ENCODE data around the gene DOCK2.
A peak's percentile ranks its signal among the peaks of the same experiment; 100 is the strongest.

DOCK2 gene

GRCh38 chr5:169636477-169637084, 494 bp upstream of the DOCK2 start:
- Histone ChIP-seq H3K27me3 (ENCODE audit: control insufficient read depth in 2 of 2, insufficient read depth in 2 of 2, low read length in 2 of 2) (peaks cover 0 to 2% of the 10 kb centered on the region in 2 donors), H3K4me3 (ENCODE audit: low read length in 2 of 2) (peak overlapping the region; percentile 57 to 78), H3K27ac (ENCODE audit: low read depth in 2 of 2, low read length in 2 of 2) (peak overlapping the region in 1 of 2 donors; percentile 79)

GRCh38 chr5:169637549-169638121, 560 bp downstream of the DOCK2 start:
- Histone ChIP-seq H3K4me3 (ENCODE audit: low read length in 2 of 2) (peak overlapping the region; percentile 57 to 78), H3K9me3 (ENCODE audit: control insufficient read depth in 2 of 2, low read length in 2 of 2) (no peaks in the 10 kb centered on the region), H3K27ac (ENCODE audit: low read depth in 2 of 2, low read length in 2 of 2) (peak overlapping the region; percentile 43 to 79), H3K27me3 (ENCODE audit: control insufficient read depth in 2 of 2, insufficient read depth in 2 of 2, low read length in 2 of 2) (peaks cover 0 to 2% of the 10 kb centered on the region in 2 donors), H3K9ac (ENCODE audit: low read depth in 1 of 2, low read length in 2 of 2) (peak overlapping the region; percentile 48 to 66), H3K36me3 (ENCODE audit: control insufficient read depth in 2 of 2, insufficient read depth in 2 of 2, low read length in 2 of 2) (no peaks in the 10 kb centered on the region), H3K4me1 (ENCODE audit: control insufficient read depth in 2 of 2, insufficient read depth in 2 of 2, low read length in 2 of 2) (no peaks in the 10 kb centered on the region)

More at GRCh38 chr5:169636477-169637084, 494 bp upstream of the DOCK2 start:
- Histone ChIP-seq H3K9ac (ENCODE audit: low read depth in 1 of 2, low read length in 2 of 2) (peak overlapping the region in 1 of 2 donors; percentile 43), H3K36me3 (ENCODE audit: control insufficient read depth in 2 of 2, insufficient read depth in 2 of 2, low read length in 2 of 2) (no peaks in the 10 kb centered on the region), H3K4me1 (ENCODE audit: control insufficient read depth in 2 of 2, insufficient read depth in 2 of 2, low read length in 2 of 2) (no peaks in the 10 kb centered on the region), H3K9me3 (ENCODE audit: control insufficient read depth in 2 of 2, low read length in 2 of 2) (no peaks in the 10 kb centered on the region)

GRCh38 chr5:169641253-169641652, 4.2 kb downstream of the DOCK2 start:
- Histone ChIP-seq H3K4me1 (ENCODE audit: control insufficient read depth in 2 of 2, insufficient read depth in 2 of 2, low read length in 2 of 2) (no peaks in the 10 kb centered on the region), H3K27ac (ENCODE audit: low read depth in 2 of 2, low read length in 2 of 2) (no peak overlapping the region), H3K9ac (ENCODE audit: low read depth in 1 of 2, low read length in 2 of 2) (no peak overlapping the region), H3K36me3 (ENCODE audit: control insufficient read depth in 2 of 2, insufficient read depth in 2 of 2, low read length in 2 of 2) (no peaks in the 10 kb centered on the region), H3K4me3 (ENCODE audit: low read length in 2 of 2) (no peak overlapping the region), H3K9me3 (ENCODE audit: control insufficient read depth in 2 of 2, low read length in 2 of 2) (no peaks in the 10 kb centered on the region), H3K27me3 (ENCODE audit: control insufficient read depth in 2 of 2, insufficient read depth in 2 of 2, low read length in 2 of 2) (peaks cover 0 to 2% of the 10 kb centered on the region in 2 donors)

GRCh38 chr5:169646856-169647255, 9.8 kb downstream of the DOCK2 start:
- H3K27me3 ChIP-seq (ENCODE audit: control insufficient read depth in 2 of 2, insufficient read depth in 2 of 2, low read length in 2 of 2), result no peaks in the 10 kb centered on the region
- H3K36me3 ChIP-seq (ENCODE audit: control insufficient read depth in 2 of 2, insufficient read depth in 2 of 2, low read length in 2 of 2), result no peaks in the 10 kb centered on the region
- H3K9me3 ChIP-seq (ENCODE audit: control insufficient read depth in 2 of 2, low read length in 2 of 2), result no peaks in the 10 kb centered on the region
- no peak overlapping the region for H3K9ac ChIP-seq (ENCODE audit: low read depth in 1 of 2, low read length in 2 of 2)
- no peak overlapping the region for H3K27ac ChIP-seq (ENCODE audit: low read depth in 2 of 2, low read length in 2 of 2)
- peaks cover 5 to 20% of the 10 kb centered on the region in 2 donors for H3K4me1 ChIP-seq (ENCODE audit: control insufficient read depth in 2 of 2, insufficient read depth in 2 of 2, low read length in 2 of 2)
- no peak overlapping the region for H3K4me3 ChIP-seq (ENCODE audit: low read length in 2 of 2)

GRCh38 chr5:169647566-169647965, 10.5 kb downstream of the DOCK2 start:
- H3K27me3 ChIP-seq (ENCODE audit: control insufficient read depth in 2 of 2, insufficient read depth in 2 of 2, low read length in 2 of 2), result no peaks in the 10 kb centered on the region
- no peaks in the 10 kb centered on the region for H3K9me3 ChIP-seq (ENCODE audit: control insufficient read depth in 2 of 2, low read length in 2 of 2)
- no peak overlapping the region for H3K4me3 ChIP-seq (ENCODE audit: low read length in 2 of 2)
- H3K36me3 ChIP-seq (ENCODE audit: control insufficient read depth in 2 of 2, insufficient read depth in 2 of 2, low read length in 2 of 2), result no peaks in the 10 kb centered on the region
- no peak overlapping the region for H3K9ac ChIP-seq (ENCODE audit: low read depth in 1 of 2, low read length in 2 of 2)
- H3K27ac ChIP-seq (ENCODE audit: low read depth in 2 of 2, low read length in 2 of 2), result peak overlapping the region in 1 of 2 donors; percentile 13
- peaks cover 9 to 23% of the 10 kb centered on the region in 2 donors for H3K4me1 ChIP-seq (ENCODE audit: control insufficient read depth in 2 of 2, insufficient read depth in 2 of 2, low read length in 2 of 2)

- Histone ChIP-seq H3K4me3 (ENCODE audit: low read length in 2 of 2) (no peak overlapping the region), H3K27ac (ENCODE audit: low read depth in 2 of 2, low read length in 2 of 2) (no peak overlapping the region), H3K4me1 (ENCODE audit: control insufficient read depth in 2 of 2, insufficient read depth in 2 of 2, low read length in 2 of 2) (peaks cover 9 to 26% of the 10 kb centered on the region in 2 donors)
Measured at GRCh38 chr5:169648725-169649310, 11.7 kb downstream of the DOCK2 start.

GRCh38 chr5:169649486-169649885, 12.4 kb downstream of the DOCK2 start:
- Histone ChIP-seq H3K36me3 (ENCODE audit: control insufficient read depth in 2 of 2, insufficient read depth in 2 of 2, low read length in 2 of 2) (no peaks in the 10 kb centered on the region), H3K4me1 (ENCODE audit: control insufficient read depth in 2 of 2, insufficient read depth in 2 of 2, low read length in 2 of 2) (peaks cover 9 to 26% of the 10 kb centered on the region in 2 donors), H3K4me3 (ENCODE audit: low read length in 2 of 2) (no peak overlapping the region), H3K9ac (ENCODE audit: low read depth in 1 of 2, low read length in 2 of 2) (no peak overlapping the region), H3K27ac (ENCODE audit: low read depth in 2 of 2, low read length in 2 of 2) (no peak overlapping the region), H3K27me3 (ENCODE audit: control insufficient read depth in 2 of 2, insufficient read depth in 2 of 2, low read length in 2 of 2) (no peaks in the 10 kb centered on the region), H3K9me3 (ENCODE audit: control insufficient read depth in 2 of 2, low read length in 2 of 2) (no peaks in the 10 kb centered on the region)

More at GRCh38 chr5:169648725-169649310, 11.7 kb downstream of the DOCK2 start:
- no peaks in the 10 kb centered on the region for H3K36me3 ChIP-seq (ENCODE audit: control insufficient read depth in 2 of 2, insufficient read depth in 2 of 2, low read length in 2 of 2)
- H3K27me3 ChIP-seq (ENCODE audit: control insufficient read depth in 2 of 2, insufficient read depth in 2 of 2, low read length in 2 of 2), result no peaks in the 10 kb centered on the region
- no peak overlapping the region for H3K9ac ChIP-seq (ENCODE audit: low read depth in 1 of 2, low read length in 2 of 2)
- no peaks in the 10 kb centered on the region for H3K9me3 ChIP-seq (ENCODE audit: control insufficient read depth in 2 of 2, low read length in 2 of 2)

- H3K9me3 ChIP-seq (ENCODE audit: control insufficient read depth in 2 of 2, low read length in 2 of 2), result no peaks in the 10 kb centered on the region
- H3K4me3 ChIP-seq (ENCODE audit: low read length in 2 of 2), result peak overlapping the region in 1 of 2 donors; percentile 10
- peak overlapping the region in 1 of 2 donors; percentile 1 for H3K9ac ChIP-seq (ENCODE audit: low read depth in 1 of 2, low read length in 2 of 2)
- H3K27me3 ChIP-seq (ENCODE audit: control insufficient read depth in 2 of 2, insufficient read depth in 2 of 2, low read length in 2 of 2), result no peaks in the 10 kb centered on the region
- H3K36me3 ChIP-seq (ENCODE audit: control insufficient read depth in 2 of 2, insufficient read depth in 2 of 2, low read length in 2 of 2), result no peaks in the 10 kb centered on the region
- H3K4me1 ChIP-seq (ENCODE audit: control insufficient read depth in 2 of 2, insufficient read depth in 2 of 2, low read length in 2 of 2), result peaks cover 9 to 26% of the 10 kb centered on the region in 2 donors
- peak overlapping the region in 1 of 2 donors; percentile 32 for H3K27ac ChIP-seq (ENCODE audit: low read depth in 2 of 2, low read length in 2 of 2)
Measured at GRCh38 chr5:169650701-169651331, 13.7 kb downstream of the DOCK2 start.

- H3K9me3 ChIP-seq (ENCODE audit: control insufficient read depth in 2 of 2, low read length in 2 of 2), result no peaks in the 10 kb centered on the region
- H3K4me3 ChIP-seq (ENCODE audit: low read length in 2 of 2), result peak overlapping the region in 1 of 2 donors; percentile 10
- H3K27ac ChIP-seq (ENCODE audit: low read depth in 2 of 2, low read length in 2 of 2), result no peak overlapping the region
- peaks cover 9 to 26% of the 10 kb centered on the region in 2 donors for H3K4me1 ChIP-seq (ENCODE audit: control insufficient read depth in 2 of 2, insufficient read depth in 2 of 2, low read length in 2 of 2)
- no peak overlapping the region for H3K9ac ChIP-seq (ENCODE audit: low read depth in 1 of 2, low read length in 2 of 2)
- H3K36me3 ChIP-seq (ENCODE audit: control insufficient read depth in 2 of 2, insufficient read depth in 2 of 2, low read length in 2 of 2), result no peaks in the 10 kb centered on the region
- H3K27me3 ChIP-seq (ENCODE audit: control insufficient read depth in 2 of 2, insufficient read depth in 2 of 2, low read length in 2 of 2), result no peaks in the 10 kb centered on the region
Measured at GRCh38 chr5:169651526-169651925, 14.5 kb downstream of the DOCK2 start.

GRCh38 chr5:169652057-169652456, 15.0 kb downstream of the DOCK2 start:
- Histone ChIP-seq H3K9ac (ENCODE audit: low read depth in 1 of 2, low read length in 2 of 2) (no peak overlapping the region), H3K4me3 (ENCODE audit: low read length in 2 of 2) (no peak overlapping the region), H3K4me1 (ENCODE audit: control insufficient read depth in 2 of 2, insufficient read depth in 2 of 2, low read length in 2 of 2) (peaks cover 9 to 26% of the 10 kb centered on the region in 2 donors), H3K9me3 (ENCODE audit: control insufficient read depth in 2 of 2, low read length in 2 of 2) (no peaks in the 10 kb centered on the region), H3K36me3 (ENCODE audit: control insufficient read depth in 2 of 2, insufficient read depth in 2 of 2, low read length in 2 of 2) (no peaks in the 10 kb centered on the region), H3K27me3 (ENCODE audit: control insufficient read depth in 2 of 2, insufficient read depth in 2 of 2, low read length in 2 of 2) (no peaks in the 10 kb centered on the region), H3K27ac (ENCODE audit: low read depth in 2 of 2, low read length in 2 of 2) (no peak overlapping the region)
